Esophagus squamous epithelium (tissue), 5 donors: ENCODE results near the gene KCNJ6. TPM values are rescaled to one million over a fixed set of nuclear protein-coding genes. Genes with fewer than 3 reads are reported as not detected.

ENCODE experiments used
- DNase-seq: peaks from one replicate; lab custom pipeline; 2025; lab: John Stamatoyannopoulos, UW
- H3K27ac ChIP-seq, 4 donors: fragments of 200-600 bp; sonication (generic); one replicate each; pipeline ENCODE4 v1.5.1; 2016 to 2019; ENCODE audit warnings: mild to moderate bottlenecking in 1 of 4
- H3K27me3 ChIP-seq, 4 donors: fragments of 200-600 bp; sonication (generic); 1 replicate in 3 of 4; 2 replicates in 1 of 4; pipeline versions ENCODE4 v1.5.1 to v1.6.0; 2017 to 2021; ENCODE audit warnings: antibody characterized with exemption in 1 of 4
- H3K36me3 ChIP-seq, 3 donors: fragments of 200-600 bp; sonication (generic); one replicate each; pipeline ENCODE4 v1.5.1; 2016 to 2019
- H3K4me1 ChIP-seq, 3 donors: fragments of 200-600 bp; sonication (generic); one replicate each; pipeline ENCODE4 v1.5.1; 2017 to 2019
- H3K4me3 ChIP-seq, 4 donors: fragments of 200-600 bp; sonication (generic); 1 replicate in 3 of 4; 2 replicates in 1 of 4; pipeline ENCODE4 v1.5.1; 2016 to 2019; ENCODE audit warnings: mild to moderate bottlenecking in 2 of 4, moderate library complexity in 1 of 4
- H3K9me3 ChIP-seq, 3 donors: fragments of 200-600 bp; sonication (generic); one replicate each; pipeline ENCODE4 v1.5.1; 2016 to 2019
- POLR2A ChIP-seq, 4 donors: fragments of 450-650 bp; IDR thresholded peaks; one replicate each; pipeline ENCODE4 v1.6.1; 2017; ENCODE audit warnings: antibody characterized with exemption in 4 of 4, mild to moderate bottlenecking in 4 of 4, moderate library complexity in 3 of 4
- WGBS, 2 donors: methylation state at CpG; one replicate each; pipeline ENCODE4 v1.1.5; 2018; 5-methylcytosine and 5-hydroxymethylcytosine counted together
- intact Hi-C: fragments of 100-400 bp; cut with DNase I; formaldehyde crosslinking; loops from one replicate; pipeline ENCODE4 v1.15.0; 2022
- total RNA-seq, 4 donors: library from RNA; depleted of rRNA; stranded (reverse); fragments of >200 nt; gene quantifications; one replicate each; pipeline ENCODE4 v1.1.0, GENCODE V29; 2016
- TF ChIP-seq, protein P1 (sequence below), 6 experiments: fragments of 450-650 bp in 4 of 6; fragments of 200-600 bp in 2 of 6; sonication (generic) in 2 of 6; IDR thresholded peaks; one replicate each; pipeline ENCODE4 v1.5.1; 2016 to 2019; ENCODE audit warnings: antibody characterized with exemption in 6 of 6, mild to moderate bottlenecking in 4 of 6, moderate library complexity in 4 of 6
- donor health status: DM: yes; HTN: yes; CAD: no.

KCNJ6 gene
- total RNA-seq, 4 donors from 2014 or later = not detected

GRCh38 chr21:37855647-37856625 is 60.3 kb downstream of the KCNJ6 start:
- no peak for DNase-seq
- TF ChIP-seq, protein P1, sequence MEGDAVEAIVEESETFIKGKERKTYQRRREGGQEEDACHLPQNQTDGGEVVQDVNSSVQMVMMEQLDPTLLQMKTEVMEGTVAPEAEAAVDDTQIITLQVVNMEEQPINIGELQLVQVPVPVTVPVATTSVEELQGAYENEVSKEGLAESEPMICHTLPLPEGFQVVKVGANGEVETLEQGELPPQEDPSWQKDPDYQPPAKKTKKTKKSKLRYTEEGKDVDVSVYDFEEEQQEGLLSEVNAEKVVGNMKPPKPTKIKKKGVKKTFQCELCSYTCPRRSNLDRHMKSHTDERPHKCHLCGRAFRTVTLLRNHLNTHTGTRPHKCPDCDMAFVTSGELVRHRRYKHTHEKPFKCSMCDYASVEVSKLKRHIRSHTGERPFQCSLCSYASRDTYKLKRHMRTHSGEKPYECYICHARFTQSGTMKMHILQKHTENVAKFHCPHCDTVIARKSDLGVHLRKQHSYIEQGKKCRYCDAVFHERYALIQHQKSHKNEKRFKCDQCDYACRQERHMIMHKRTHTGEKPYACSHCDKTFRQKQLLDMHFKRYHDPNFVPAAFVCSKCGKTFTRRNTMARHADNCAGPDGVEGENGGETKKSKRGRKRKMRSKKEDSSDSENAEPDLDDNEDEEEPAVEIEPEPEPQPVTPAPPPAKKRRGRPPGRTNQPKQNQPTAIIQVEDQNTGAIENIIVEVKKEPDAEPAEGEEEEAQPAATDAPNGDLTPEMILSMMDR (IDR thresholded peaks at IDR 0.05) = no peak
- no peak for TF ChIP-seq POLR2A (IDR thresholded peaks at IDR 0.05)
- Histone ChIP-seq H3K27me3 (peaks cover 0 to 7% (median 0%) of the 10 kb centered on the region in 4 donors), H3K4me3 (no peak overlapping the region), H3K27ac (no peak overlapping the region), H3K4me1 (no peaks in the 10 kb centered on the region), H3K36me3 (no peaks in the 10 kb centered on the region), H3K9me3 (peaks cover 0 to 5% (median 3%) of the 10 kb centered on the region in 3 donors)
- intact Hi-C loops = no loop called here
- WGBS, 2 donors = 30 to 37% methylated on average over 7 to 8 of the region's 8 CpGs

- WGBS, 2 donors = 23 to 29% methylated on average over 2 of the region's 2 CpGs
- peaks cover 0 to 5% (median 3%) of the 10 kb centered on the region in 3 donors for H3K9me3 ChIP-seq
- H3K27me3 ChIP-seq = peaks cover 0 to 7% (median 0%) of the 10 kb centered on the region in 4 donors
Measured at GRCh38 chr21:37855271-37855646, 61.0 kb downstream of the KCNJ6 start.

GRCh38 chr21:37849506-37850102 is 66.7 kb downstream of the KCNJ6 start:
- Histone ChIP-seq H3K9me3 (peaks cover 0 to 5% (median 3%) of the 10 kb centered on the region in 3 donors), H3K36me3 (no peaks in the 10 kb centered on the region), H3K27ac (no peak overlapping the region), H3K4me1 (no peaks in the 10 kb centered on the region), H3K4me3 (no peak overlapping the region), H3K27me3 (peaks cover 0 to 24% (median 0%) of the 10 kb centered on the region in 4 donors)
- DNase-seq = no peak
- WGBS, 2 donors = 73 to 81% methylated on average over 4 of the region's 4 CpGs
- intact Hi-C loops = no loop called here
- no peak for TF ChIP-seq POLR2A (IDR thresholded peaks at IDR 0.05)
- TF ChIP-seq, protein P1 (IDR thresholded peaks at IDR 0.05) = no peak

More at GRCh38 chr21:37855271-37855646, 61.0 kb downstream of the KCNJ6 start:
- no peak overlapping the region for H3K4me3 ChIP-seq
- intact Hi-C loops = no loop called here
- H3K4me1 ChIP-seq = no peaks in the 10 kb centered on the region
- no peaks in the 10 kb centered on the region for H3K36me3 ChIP-seq
- TF ChIP-seq, protein P1 (IDR thresholded peaks at IDR 0.05) = no peak
- no peak for TF ChIP-seq POLR2A (IDR thresholded peaks at IDR 0.05)
- no peak for DNase-seq
- H3K27ac ChIP-seq = no peak overlapping the region

GRCh38 chr21:37848721-37849490 is 67.4 kb downstream of the KCNJ6 start:
- intact Hi-C loops = no loop called here
- Histone ChIP-seq H3K9me3 (peaks cover 0 to under 1% (median under 1%) of the 10 kb centered on the region in 3 donors), H3K27me3 (peaks cover 0 to 24% (median 0%) of the 10 kb centered on the region in 4 donors), H3K4me1 (no peaks in the 10 kb centered on the region), H3K36me3 (no peaks in the 10 kb centered on the region), H3K27ac (no peak overlapping the region), H3K4me3 (no peak overlapping the region)
- 67 to 71% methylated on average over 7 of the region's 7 CpGs for WGBS, 2 donors
- no peak for DNase-seq
- TF ChIP-seq POLR2A (IDR thresholded peaks at IDR 0.05) = no peak
- TF ChIP-seq, protein P1 (IDR thresholded peaks at IDR 0.05) = no peak
